HCT116 (cell line): ENCODE measurements around the gene ATN1. TPM values are rescaled to one million over a fixed set of nuclear protein-coding genes. Genes with fewer than 3 reads are reported as not detected.

Experiments
- ATAC-seq: fragments of 200-7000 bp; cut with Tn5 transposase; 2 replicates; pipeline ENCODE4 v1.9.1; 2020; ENCODE audit warnings: mild to moderate bottlenecking, moderate library complexity
- BruUV-seq: library from RNA; stranded (reverse); fragments of 400-500 nt; replicated peaks from 2 replicates; lab custom pipeline; 2021; lab: Mats Ljungman, UMichigan
- CTCF ChIA-PET: fragments of 300-600 bp; sonication (Branson Sonifier 250); formaldehyde crosslinking; loops from one replicate; lab custom pipeline; 2021; ENCODE audit warnings: antibody characterized with exemption; lab: Charles Lee
- POLR2A ChIA-PET: fragments of 300-600, 350-600 bp; sonication (Branson Sonifier 250); formaldehyde crosslinking; loops from one replicate; lab custom pipeline; 2021; ENCODE audit warnings: antibody characterized with exemption; lab: Charles Lee
- RAD21 ChIA-PET, 2 experiments: fragments of 300-600 bp; sonication (Branson Sonifier 250); formaldehyde crosslinking; loops; one replicate each; lab custom pipeline; 2023; ENCODE audit warnings: low total read pairs in 2 of 2; ENCODE audit not compliant: uncharacterized antibody in 2 of 2, unreplicated experiment in 2 of 2, low non-redundant PET in 1 of 2; lab: Charles Lee
- DNase-seq: peaks from one replicate; pipeline ENCODE4 v3.0.0-alpha.2; 2010; ENCODE audit warnings: low read depth, low spot score
- H2AFZ ChIP-seq: fragments of 200-600 bp; shearing (Covaris generic), sonication (generic); 2 replicates; pipeline ENCODE4 v1.6.1; 2017; ENCODE audit warnings: low read depth, mixed run types, mixed read lengths, antibody characterized with exemption, low read length; ENCODE audit not compliant: poor library complexity, severe bottlenecking
- H3K27ac ChIP-seq: 2 replicates; pipeline ENCODE4 v1.5.1; 2012; ENCODE audit warnings: low read depth, low read length
- H3K27me3 ChIP-seq: fragments of 200-600 bp; sonication (generic); 2 replicates; pipeline ENCODE4 v1.6.1; 2016; ENCODE audit warnings: mixed run types, low read length, mixed read lengths; ENCODE audit not compliant: insufficient read depth
- H3K36me3 ChIP-seq, 2 experiments: fragments of 200-500 bp in 1 of 2; fragments of 200-600 bp in 1 of 2; sonication (Bioruptor generic) in 1 of 2; sonication (generic) in 1 of 2; 2 replicates each; pipeline versions ENCODE4 v1.5.1 to v1.6.1; 2014 to 2016; ENCODE audit warnings: low read length in 2 of 2, inconsistent platforms in 1 of 2, mixed read lengths in 1 of 2, mixed run types in 1 of 2; ENCODE audit not compliant: insufficient read depth in 2 of 2, control insufficient read depth in 1 of 2
- H3K4me1 ChIP-seq, 2 experiments: fragments of 200-600 bp in 1 of 2; sonication (generic) in 1 of 2; 2 replicates each; pipeline versions ENCODE4 v1.5.1 to v1.6.1; 2012 to 2017; ENCODE audit warnings: low read length in 2 of 2, inconsistent platforms in 1 of 2, mild to moderate bottlenecking in 1 of 2, mixed read lengths in 1 of 2, mixed run types in 1 of 2, moderate library complexity in 1 of 2; ENCODE audit not compliant: insufficient read depth in 2 of 2, control insufficient read depth in 1 of 2
- H3K4me2 ChIP-seq: fragments of 200-600 bp; sonication (generic); 2 replicates; pipeline ENCODE4 v1.6.1; 2017; ENCODE audit warnings: mixed run types, low read length, mixed read lengths
- H3K4me3 ChIP-seq, 2 experiments: fragments of 200-600 bp in 1 of 2; sonication (generic) in 1 of 2; replicated peaks in 1 of 2; 2 replicates each; pipeline ENCODE4 v1.5.1; 2011 to 2016; ENCODE audit warnings: low read length in 2 of 2, control low read depth in 1 of 2, low read depth in 1 of 2, mild to moderate bottlenecking in 1 of 2, mixed read lengths in 1 of 2, mixed run types in 1 of 2
- H3K79me2 ChIP-seq: fragments of 200-600 bp; sonication (generic); 2 replicates; pipeline ENCODE4 v1.6.1; 2017; ENCODE audit warnings: mild to moderate bottlenecking, mixed run types, low read length, moderate library complexity, mixed read lengths; ENCODE audit not compliant: insufficient read depth
- H3K9ac ChIP-seq: fragments of 200-600 bp; sonication (generic); 2 replicates; pipeline ENCODE4 v1.6.1; 2016; ENCODE audit warnings: low read length, mixed read lengths
- H3K9me2 ChIP-seq: fragments of 200-600 bp; sonication (generic), shearing (Covaris generic); 2 replicates; pipeline ENCODE4 v1.6.1; 2017; ENCODE audit warnings: mixed run types, mild to moderate bottlenecking, moderate library complexity; ENCODE audit not compliant: insufficient read depth
- H3K9me3 ChIP-seq, 2 experiments: fragments of 200-500 bp in 1 of 2; fragments of 200-600 bp in 1 of 2; sonication (Bioruptor generic) in 1 of 2; sonication (generic) in 1 of 2; 2 replicates each; pipeline ENCODE4 v1.6.1; 2014 to 2017; ENCODE audit warnings: low read length in 2 of 2, mixed read lengths in 2 of 2, inconsistent platforms in 1 of 2, low read depth in 1 of 2, mild to moderate bottlenecking in 1 of 2, mixed run types in 1 of 2, moderate library complexity in 1 of 2; ENCODE audit not compliant: control insufficient read depth in 1 of 2, insufficient read depth in 1 of 2
- H4K20me1 ChIP-seq: fragments of 200-600 bp; sonication (generic), shearing (Covaris generic); 2 replicates; pipeline ENCODE4 v1.6.1; 2017; ENCODE audit warnings: mixed run types, mild to moderate bottlenecking, moderate library complexity; ENCODE audit not compliant: insufficient read depth
- ATF3 ChIP-seq: IDR thresholded peaks from 2 replicates; pipeline ENCODE4 v1.6.1; 2012
- CBX3 ChIP-seq: IDR thresholded peaks from 2 replicates; pipeline ENCODE4 v1.6.1; 2012; ENCODE audit warnings: low read depth
- CEBPB ChIP-seq: IDR thresholded peaks from 2 replicates; pipeline ENCODE4 v1.6.1; 2012; ENCODE audit warnings: low read depth
- ELF1 ChIP-seq: IDR thresholded peaks from 2 replicates; pipeline ENCODE4 v1.6.1; 2012; ENCODE audit warnings: low read depth, borderline replicate concordance
- JUND ChIP-seq: IDR thresholded peaks from 2 replicates; pipeline ENCODE4 v1.6.1; 2012
- POLR2A ChIP-seq: IDR thresholded peaks from 2 replicates; pipeline ENCODE4 v1.7.0; 2011; ENCODE audit warnings: borderline replicate concordance; ENCODE audit not compliant: insufficient read depth, insufficient read length; ENCODE audit errors: extremely low read depth
- REST ChIP-seq: IDR thresholded peaks from 2 replicates; pipeline ENCODE4 v1.6.1; 2012; ENCODE audit warnings: low read depth
- TCF7L2 ChIP-seq: IDR thresholded peaks from 2 replicates; pipeline ENCODE4 v1.7.0; 2011; ENCODE audit warnings: borderline replicate concordance, inconsistent platforms; ENCODE audit not compliant: insufficient read depth, insufficient read length; ENCODE audit errors: extremely low read depth
- intact Hi-C: fragments of 100-400 bp; cut with micrococcal nuclease; formaldehyde crosslinking; loops from 2 replicates; pipeline ENCODE4 v1.10.0; 2022
- total RNA-seq: library from RNA; stranded (reverse); gene quantifications from one replicate; pipeline ENCODE4 v1.2.1, GENCODE V29; 2021; ENCODE audit not compliant: unreplicated experiment

Gene ATN1
- total RNA-seq, 1 experiment from 2014 or later, result 104 TPM

GRCh38 chr12:6952863-6953441, 25.2 kb downstream of the ATN1 start:
- no peak for DNase-seq
- Histone ChIP-seq H3K9ac (no peak overlapping the region), H3K4me1 (peaks cover 7 to 18% of the 10 kb centered on the region in 2 experiments; a peak in 3 of 4 replicates), H3K9me2 (no peaks in the 10 kb centered on the region), H3K79me2 (no peaks in the 10 kb centered on the region), H3K36me3 (no peaks in the 10 kb centered on the region), H3K4me3 (no peak overlapping the region), H3K27ac (no peak overlapping the region), H4K20me1 (no peaks in the 10 kb centered on the region), H3K9me3 (no peaks in the 10 kb centered on the region), H3K27me3 (no peaks in the 10 kb centered on the region), H2AFZ (no peak overlapping the region), H3K4me2 (no peak overlapping the region)
- CTCF ChIA-PET, result no interaction called here
- TF ChIP-seq JUND, result no peak
- no peak for ATAC-seq
- POLR2A ChIA-PET, result no interaction called here
- RAD21 ChIA-PET, result no interaction called here
- no TSS peak for BruUV-seq
- intact Hi-C loops, result no loop called here

GRCh38 chr12:6953442-6954315, 25.9 kb downstream of the ATN1 start:
- no peak overlapping the region for H3K4me3 ChIP-seq
- no peak overlapping the region for H3K4me2 ChIP-seq
- H3K9ac ChIP-seq, result no peak overlapping the region
- H3K79me2 ChIP-seq, result no peaks in the 10 kb centered on the region
- no peaks in the 10 kb centered on the region for H3K27me3 ChIP-seq
- no TSS peak for BruUV-seq
- no peak overlapping the region for H3K27ac ChIP-seq
- H3K9me3 ChIP-seq, result no peaks in the 10 kb centered on the region
- POLR2A ChIA-PET, result interaction anchor here (1.2 kb wide), 1 partner anchor 9 kb away, joined by 5 read pairs; the partner anchor contains the start of genes C12orf57 and RNU7-1
- CTCF ChIA-PET, result no interaction called here
- DNase-seq (no peak), ATAC-seq (no peak)
- no peaks in the 10 kb centered on the region for H3K36me3 ChIP-seq
- TF ChIP-seq POLR2A (no peak), ATF3 (no peak), TCF7L2 (no peak), CEBPB (no peak), ELF1 (no peak), CBX3 (no peak), REST (no peak)
- H2AFZ ChIP-seq, result no peak overlapping the region
- intact Hi-C loops, result no loop called here
- RAD21 ChIA-PET, result no interaction called here
- peaks cover 7 to 18% of the 10 kb centered on the region in 2 experiments; a peak in 3 of 4 replicates for H3K4me1 ChIP-seq
- H3K9me2 ChIP-seq, result no peaks in the 10 kb centered on the region
- no peaks in the 10 kb centered on the region for H4K20me1 ChIP-seq
